Measurements from ENCODE around the gene ABTB2.
"Not testable (repeated sequence)": the region's sequence is repeated elsewhere in the genome, so short reads cannot be mapped to it uniquely, and the experiment has no call there.

ABTB2 gene

GRCh38 chr11:34249439-34249838 is 108.4 kb downstream of the ABTB2 start:
- no peak overlapping the region for H3K27ac ChIP-seq
- no peak for TF ChIP-seq ZFX (IDR thresholded peaks at IDR 0.05)
- no peak for TF ChIP-seq CTCF (conservative IDR thresholded peaks at IDR 0.05)

GRCh38 chr11:34246511-34246910 is 111.3 kb downstream of the ABTB2 start:
- H3K27ac ChIP-seq, result not testable (repeated sequence)

GRCh38 chr11:34245041-34245440 is 112.8 kb downstream of the ABTB2 start:
- no peak overlapping the region for H3K27ac ChIP-seq
- TF ChIP-seq ZFX (IDR thresholded peaks at IDR 0.05) (no peak), CTCF (conservative IDR thresholded peaks at IDR 0.05) (no peak)

GRCh38 chr11:34243600-34244464 is 114.0 kb downstream of the ABTB2 start:
- no peak overlapping the region for H3K27ac ChIP-seq
- TF ChIP-seq ZFX (IDR thresholded peaks at IDR 0.05), result no peak
- TF ChIP-seq CTCF (conservative IDR thresholded peaks at IDR 0.05), result no peak

- TF ChIP-seq CTCF (conservative IDR thresholded peaks at IDR 0.05), result no peak
- TF ChIP-seq ZFX (IDR thresholded peaks at IDR 0.05), result no peak
- no peak overlapping the region for H3K27ac ChIP-seq
Observed at GRCh38 chr11:34242037-34242625, 115.7 kb downstream of the ABTB2 start.

GRCh38 chr11:34240150-34240494 is 117.7 kb downstream of the ABTB2 start:
- no peak overlapping the region for H3K27ac ChIP-seq
- TF ChIP-seq CTCF (conservative IDR thresholded peaks at IDR 0.05) (no peak), ZFX (IDR thresholded peaks at IDR 0.05) (no peak)

- no peak for TF ChIP-seq ZFX (IDR thresholded peaks at IDR 0.05)
- TF ChIP-seq CTCF (conservative IDR thresholded peaks at IDR 0.05), result no peak
- no peak overlapping the region for H3K27ac ChIP-seq
Observed at GRCh38 chr11:34239465-34240149, 118.2 kb downstream of the ABTB2 start.
